Lower lobe of right lung (tissue), 2 donors: ENCODE results near the gene PITX1. TPM values are rescaled to one million over a fixed set of nuclear protein-coding genes. Genes with fewer than 3 reads are reported as not detected.
A peak's percentile ranks its signal among the peaks of the same experiment; 100 is the strongest.

Experiments used
- ATAC-seq, 2 donors: fragments of 200-7000 bp; cut with Tn5 transposase; one replicate each; pipeline ENCODE4 v1.9.1; 2020 to 2022; ENCODE audit warnings: mild to moderate bottlenecking in 2 of 2, moderate library complexity in 2 of 2
- DNase-seq: peaks from one replicate; pipeline ENCODE4 v3.0.0-alpha.2; 2020
- H3K27ac ChIP-seq: fragments of 200-600 bp; one replicate; pipeline ENCODE4 v1.8.0; 2022
- H3K27me3 ChIP-seq: fragments of 200-600 bp; one replicate; pipeline ENCODE4 v1.8.0; 2022; ENCODE audit warnings: low read depth
- H3K36me3 ChIP-seq: fragments of 200-600 bp; one replicate; pipeline ENCODE4 v1.8.0; 2022; ENCODE audit warnings: mild to moderate bottlenecking
- H3K4me1 ChIP-seq: fragments of 200-600 bp; one replicate; pipeline ENCODE4 v1.8.0; 2022
- H3K4me3 ChIP-seq: fragments of 200-600 bp; one replicate; pipeline ENCODE4 v1.8.0; 2022; ENCODE audit warnings: mild to moderate bottlenecking
- H3K9me3 ChIP-seq: fragments of 200-600 bp; one replicate; pipeline ENCODE4 v1.8.0; 2022
- intact Hi-C: fragments of 100-400 bp; cut with DNase I; formaldehyde crosslinking; loops from one replicate; pipeline ENCODE4 v1.11.0; 2022
- total RNA-seq: library from RNA; stranded (reverse); fragmentation: NEBNext Ultra II Directional; extraction: Animal tissue kit (Norgen Biotek cat#: 25700); gene quantifications from one replicate; pipeline ENCODE4 v1.2.1, GENCODE V29; 2021
- TF ChIP-seq, protein P1 (sequence below): fragments of 200-600 bp; IDR thresholded peaks from one replicate; pipeline ENCODE4 v1.8.0; 2022; ENCODE audit warnings: antibody characterized with exemption, mild to moderate bottlenecking
- donor health status: DM: no; HTN: yes; CAD: no; lungs with severe emphysema.

The PITX1 gene
- total RNA-seq, 1 donor from 2014 or later, result 0.47 TPM

- ATAC-seq, result no peak
- intact Hi-C loops, result no loop called here
Observed at GRCh38 chr5:135012951-135013391, 21.1 kb downstream of the PITX1 start.

GRCh38 chr5:135012033-135012588 is 21.9 kb downstream of the PITX1 start:
- H3K27me3 ChIP-seq, result no peaks in the 10 kb centered on the region
- no peaks in the 10 kb centered on the region for H3K36me3 ChIP-seq
- H3K4me3 ChIP-seq, result no peak overlapping the region
- TF ChIP-seq, protein P1, sequence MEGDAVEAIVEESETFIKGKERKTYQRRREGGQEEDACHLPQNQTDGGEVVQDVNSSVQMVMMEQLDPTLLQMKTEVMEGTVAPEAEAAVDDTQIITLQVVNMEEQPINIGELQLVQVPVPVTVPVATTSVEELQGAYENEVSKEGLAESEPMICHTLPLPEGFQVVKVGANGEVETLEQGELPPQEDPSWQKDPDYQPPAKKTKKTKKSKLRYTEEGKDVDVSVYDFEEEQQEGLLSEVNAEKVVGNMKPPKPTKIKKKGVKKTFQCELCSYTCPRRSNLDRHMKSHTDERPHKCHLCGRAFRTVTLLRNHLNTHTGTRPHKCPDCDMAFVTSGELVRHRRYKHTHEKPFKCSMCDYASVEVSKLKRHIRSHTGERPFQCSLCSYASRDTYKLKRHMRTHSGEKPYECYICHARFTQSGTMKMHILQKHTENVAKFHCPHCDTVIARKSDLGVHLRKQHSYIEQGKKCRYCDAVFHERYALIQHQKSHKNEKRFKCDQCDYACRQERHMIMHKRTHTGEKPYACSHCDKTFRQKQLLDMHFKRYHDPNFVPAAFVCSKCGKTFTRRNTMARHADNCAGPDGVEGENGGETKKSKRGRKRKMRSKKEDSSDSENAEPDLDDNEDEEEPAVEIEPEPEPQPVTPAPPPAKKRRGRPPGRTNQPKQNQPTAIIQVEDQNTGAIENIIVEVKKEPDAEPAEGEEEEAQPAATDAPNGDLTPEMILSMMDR, result no peak
- H3K9me3 ChIP-seq, result no peaks in the 10 kb centered on the region
- DNase-seq (peak; percentile 16), ATAC-seq (no peak)
- H3K27ac ChIP-seq, result no peak overlapping the region
- no peaks in the 10 kb centered on the region for H3K4me1 ChIP-seq
- intact Hi-C loops, result no loop called here

More at GRCh38 chr5:135012951-135013391, 21.1 kb downstream of the PITX1 start:
- no peaks in the 10 kb centered on the region for H3K9me3 ChIP-seq
- TF ChIP-seq, protein P1, result no peak
- no peak overlapping the region for H3K27ac ChIP-seq
- H3K27me3 ChIP-seq, result no peaks in the 10 kb centered on the region
- H3K4me1 ChIP-seq, result no peaks in the 10 kb centered on the region
- H3K36me3 ChIP-seq, result no peaks in the 10 kb centered on the region
- DNase-seq, result peak; percentile 20
- no peak overlapping the region for H3K4me3 ChIP-seq

DNA sequence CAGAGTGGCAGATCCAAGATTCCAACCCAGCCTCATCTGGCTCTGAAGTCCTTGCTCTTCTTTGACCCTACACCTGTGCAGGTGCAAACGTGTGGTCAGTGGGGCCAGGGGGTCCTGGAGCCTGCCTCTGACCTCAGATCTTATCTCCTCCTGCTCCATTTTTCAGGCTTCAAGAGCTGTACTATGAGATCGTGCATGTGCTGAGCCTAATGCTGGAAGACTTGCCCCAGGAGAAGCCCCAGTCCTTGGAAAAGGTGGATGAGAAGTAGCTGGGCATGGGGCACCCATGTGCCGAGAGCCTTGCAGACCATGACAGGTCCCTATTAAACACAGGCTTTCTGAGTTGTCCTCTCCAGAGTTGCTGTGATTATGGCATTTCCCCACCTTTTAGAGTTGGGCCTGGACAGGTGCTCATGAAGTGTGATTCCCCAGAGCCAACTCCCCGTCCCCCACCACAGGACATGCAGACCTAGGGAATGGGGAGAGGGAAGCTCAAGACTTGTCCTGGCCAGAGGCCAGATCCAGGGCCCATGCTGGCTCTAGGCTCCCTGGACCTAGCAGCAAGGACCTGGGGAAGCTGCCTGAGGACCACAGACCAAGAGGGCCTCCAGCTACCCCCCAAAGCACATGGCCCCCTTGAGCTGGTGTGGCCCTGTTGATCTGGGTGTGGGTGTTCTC is 22.5 kb downstream of the PITX1 start:
- no peak for ATAC-seq
- intact Hi-C loops, result no loop called here
- peak; percentile 14 for DNase-seq

DNA sequence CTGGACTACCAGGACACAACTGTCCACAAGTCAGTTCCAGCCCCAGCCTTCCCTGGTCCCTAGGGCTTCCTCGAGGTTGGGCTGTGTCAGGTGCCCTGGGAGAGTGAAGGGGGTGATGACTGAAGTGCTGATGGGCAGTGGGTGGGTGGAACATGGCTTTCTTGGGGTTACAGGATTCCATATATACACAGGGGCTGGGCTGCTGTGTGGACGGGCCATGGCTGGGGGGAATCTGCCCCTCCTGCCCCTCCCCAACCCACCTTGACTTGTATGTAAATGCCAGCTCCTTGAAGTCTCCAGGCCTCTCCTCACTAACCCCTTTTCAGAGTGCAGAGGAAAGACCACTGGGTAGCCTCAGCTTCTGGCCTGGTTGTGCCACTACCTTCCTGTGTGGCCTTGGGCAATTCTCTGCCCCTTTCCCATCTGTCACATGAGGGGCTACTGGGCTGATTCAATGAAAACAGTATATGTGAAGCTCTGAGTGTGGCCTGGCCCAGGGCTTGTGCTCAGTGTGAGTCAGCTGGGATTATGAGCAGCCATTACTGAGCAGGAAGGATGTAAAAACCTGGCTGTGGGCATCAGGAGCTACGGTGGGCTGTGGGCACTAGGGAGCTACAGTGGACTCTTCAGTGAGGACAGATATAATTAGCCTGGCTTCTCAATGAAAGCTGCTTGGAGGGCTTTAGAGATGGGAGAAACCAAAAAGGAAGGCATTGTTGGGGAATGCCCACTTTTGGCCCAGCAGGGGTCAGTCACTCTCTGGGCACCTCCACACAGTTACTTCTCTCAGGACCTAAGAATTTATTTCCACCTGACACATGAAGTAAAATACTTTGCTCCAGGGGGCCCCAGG is 23.3 kb downstream of the PITX1 start:
- intact Hi-C loops, result no loop called here
- no peaks in the 10 kb centered on the region for H3K27me3 ChIP-seq
- DNase-seq (no peak), ATAC-seq (no peak)
- no peaks in the 10 kb centered on the region for H3K4me1 ChIP-seq
- H3K4me3 ChIP-seq, result no peak overlapping the region
- no peaks in the 10 kb centered on the region for H3K36me3 ChIP-seq
- no peaks in the 10 kb centered on the region for H3K9me3 ChIP-seq
- no peak overlapping the region for H3K27ac ChIP-seq
- TF ChIP-seq, protein P1, result no peak

More for the DNA sequence above, 22.5 kb downstream of the PITX1 start:
- Histone ChIP-seq H3K27me3 (no peaks in the 10 kb centered on the region), H3K9me3 (no peaks in the 10 kb centered on the region), H3K4me3 (no peak overlapping the region), H3K27ac (no peak overlapping the region), H3K4me1 (no peaks in the 10 kb centered on the region), H3K36me3 (no peaks in the 10 kb centered on the region)
- TF ChIP-seq, protein P1, result no peak

GRCh38 chr5:135009736-135010501 is 24.1 kb downstream of the PITX1 start:
- no peaks in the 10 kb centered on the region for H3K4me1 ChIP-seq
- no peaks in the 10 kb centered on the region for H3K36me3 ChIP-seq
- no peaks in the 10 kb centered on the region for H3K27me3 ChIP-seq
- H3K4me3 ChIP-seq, result no peak overlapping the region
- H3K9me3 ChIP-seq, result no peaks in the 10 kb centered on the region
- DNase-seq (no peak), ATAC-seq (no peak)
- no peak overlapping the region for H3K27ac ChIP-seq
- TF ChIP-seq, protein P1, result no peak
- intact Hi-C loops, result no loop called here
